IPS DF 4.7 (cell line): ENCODE results near the gene DSTYK.
A peak's percentile ranks its signal among the peaks of the same experiment; 100 is the strongest.
"Not testable (repeated sequence)": the region's sequence is repeated elsewhere in the genome, so short reads cannot be mapped to it uniquely, and the experiment has no call there.

Experiments
- DNase-seq: peaks from one replicate; pipeline ENCODE4 v3.0.0-alpha.2; 2013; ENCODE audit warnings: low spot score; ENCODE audit errors: extremely low read depth

DSTYK gene

DNA sequence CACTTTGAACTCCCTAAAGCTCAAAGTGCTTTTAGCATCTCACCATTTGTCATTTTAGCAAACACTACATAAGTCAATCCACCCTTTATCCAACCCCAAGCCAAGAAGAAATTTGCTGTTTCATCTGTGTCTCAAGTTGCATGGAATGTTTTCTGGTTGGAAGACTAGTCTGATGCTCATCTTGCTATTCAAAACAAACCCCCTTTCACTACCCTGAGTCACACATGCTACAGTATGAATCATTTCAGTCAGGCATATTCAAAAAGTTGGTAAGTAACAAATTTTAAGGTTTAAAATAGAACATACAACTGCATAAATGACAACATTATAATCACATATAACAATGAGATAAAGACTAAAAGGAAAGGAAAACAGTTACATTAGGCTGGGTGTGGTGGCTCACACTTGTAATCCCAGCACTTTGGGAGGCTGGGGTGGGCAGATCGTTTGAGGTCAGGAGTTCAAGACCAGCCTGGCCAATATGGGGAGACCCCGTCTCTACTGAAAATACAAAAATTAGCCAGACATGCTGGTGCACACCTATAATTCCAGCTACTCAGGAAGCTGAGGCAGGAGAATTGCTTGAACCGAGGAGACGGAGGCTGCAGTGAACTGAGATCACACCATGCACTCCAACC lies 38.7 kb downstream of the DSTYK start:
- DNase-seq, result no peak

DNA sequence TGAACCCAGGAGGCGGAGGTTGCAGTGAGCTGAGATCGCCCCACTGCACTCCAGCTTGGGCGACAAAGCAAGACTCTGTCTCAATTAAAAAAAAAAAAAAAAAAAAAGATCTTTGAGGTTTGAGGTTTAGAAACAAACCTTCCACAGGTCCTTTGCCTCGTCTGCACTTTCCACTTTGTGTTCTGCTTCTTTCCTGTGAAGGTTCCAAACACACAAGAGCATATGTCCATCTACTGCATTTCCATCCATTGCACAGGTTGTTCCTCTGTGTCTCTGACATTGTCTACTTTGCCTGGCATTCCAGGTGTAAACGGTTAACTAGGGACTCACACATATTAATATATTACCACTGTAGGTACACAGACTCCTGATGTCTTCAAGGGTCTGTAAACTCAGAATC lies 40.1 kb downstream of the DSTYK start:
- no peak for DNase-seq

DNA sequence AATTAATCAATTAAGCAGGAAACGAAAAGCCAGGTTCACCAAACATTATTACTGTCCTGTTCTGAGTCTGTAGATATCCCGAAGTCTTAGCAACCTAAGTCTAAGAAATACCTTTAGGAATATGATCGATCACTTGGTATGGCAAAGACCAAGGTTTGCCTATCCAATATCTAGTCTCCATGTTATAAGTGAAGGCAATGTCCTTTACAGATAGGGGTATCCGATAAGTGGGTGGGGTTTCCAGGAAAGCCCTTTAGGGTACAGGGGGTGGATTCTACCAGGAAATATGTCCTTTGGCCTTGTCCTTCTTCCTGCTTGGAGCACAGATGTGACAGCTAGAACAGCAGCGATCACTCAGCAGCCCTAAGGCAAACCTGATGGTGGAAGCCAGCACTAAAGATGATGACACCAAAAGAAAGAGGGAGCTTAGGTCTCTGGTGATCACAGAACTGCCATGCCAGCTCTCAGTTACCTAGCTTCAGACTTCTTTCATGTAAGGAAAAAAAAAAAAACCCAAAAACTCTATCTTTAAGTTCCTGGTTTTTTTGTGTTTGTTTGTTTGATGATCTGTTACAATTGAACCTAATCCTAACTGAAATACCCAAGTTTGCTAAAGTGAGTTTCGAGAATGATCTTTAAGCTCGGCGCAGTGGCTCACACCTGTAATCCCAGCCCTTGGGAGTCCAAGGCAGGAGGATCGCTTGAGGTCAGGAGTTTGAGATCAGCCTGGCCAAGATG lies 40.8 kb downstream of the DSTYK start:
- DNase-seq, result no peak

DNA sequence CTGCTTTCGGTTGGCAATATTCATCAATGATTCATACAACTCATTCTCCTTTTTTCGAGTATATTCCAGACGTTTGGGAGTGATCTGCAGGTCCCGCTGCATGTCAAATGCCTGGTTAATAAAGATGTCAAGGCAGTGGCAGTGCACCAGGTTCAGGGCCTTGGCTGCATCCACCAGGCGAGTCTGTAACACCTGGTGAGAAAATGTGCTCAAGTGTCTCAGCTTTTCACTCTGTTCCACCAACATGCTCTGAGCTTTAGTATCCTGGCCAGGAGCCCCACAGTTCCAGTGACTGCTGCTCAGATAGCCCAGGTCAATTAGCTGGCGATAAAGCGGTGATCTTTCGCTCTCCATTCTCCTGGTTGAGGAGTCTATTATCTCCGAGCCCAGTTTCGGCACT lies 42.3 kb downstream of the DSTYK start:
- DNase-seq, result no peak

DNA sequence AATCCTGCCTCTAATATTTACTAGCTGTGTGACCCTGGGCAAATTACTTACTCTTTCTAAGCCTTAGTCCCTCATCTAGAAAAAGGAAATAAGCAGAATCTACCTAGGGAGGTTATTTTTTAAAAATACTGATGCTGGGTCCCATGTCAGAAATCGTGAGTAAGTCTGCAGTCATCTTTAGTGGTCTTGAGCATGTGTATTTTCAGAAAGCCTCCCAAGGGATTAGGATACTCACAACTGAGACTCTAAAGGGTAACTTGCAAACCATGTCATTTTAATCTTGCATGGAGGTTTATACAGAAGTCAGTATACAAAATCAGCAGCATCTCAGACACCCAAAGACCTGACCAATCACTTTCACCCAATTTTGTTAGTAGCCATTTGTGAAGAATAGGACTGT lies 43.2 kb downstream of the DSTYK start:
- DNase-seq, result no peak

DNA sequence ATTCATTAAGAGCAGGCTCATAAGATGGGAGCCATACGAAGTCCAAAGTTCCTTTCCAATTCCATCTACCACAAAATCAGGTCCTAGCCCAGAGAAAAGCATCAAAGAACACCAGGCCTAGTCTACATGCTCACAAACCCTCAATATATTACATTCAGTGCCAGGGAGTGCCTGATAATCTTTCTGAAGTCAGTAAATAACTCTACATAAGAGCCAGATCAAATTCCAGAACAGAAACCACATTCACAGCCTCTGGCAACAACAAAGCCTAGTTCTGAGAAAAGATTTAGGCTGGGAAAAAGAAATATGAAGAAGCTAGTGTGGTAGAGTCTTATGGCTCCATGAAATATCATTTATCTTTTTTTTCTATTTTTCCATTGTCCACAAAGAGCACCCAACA lies 49.2 kb downstream of the DSTYK start:
- no peak for DNase-seq

DNA sequence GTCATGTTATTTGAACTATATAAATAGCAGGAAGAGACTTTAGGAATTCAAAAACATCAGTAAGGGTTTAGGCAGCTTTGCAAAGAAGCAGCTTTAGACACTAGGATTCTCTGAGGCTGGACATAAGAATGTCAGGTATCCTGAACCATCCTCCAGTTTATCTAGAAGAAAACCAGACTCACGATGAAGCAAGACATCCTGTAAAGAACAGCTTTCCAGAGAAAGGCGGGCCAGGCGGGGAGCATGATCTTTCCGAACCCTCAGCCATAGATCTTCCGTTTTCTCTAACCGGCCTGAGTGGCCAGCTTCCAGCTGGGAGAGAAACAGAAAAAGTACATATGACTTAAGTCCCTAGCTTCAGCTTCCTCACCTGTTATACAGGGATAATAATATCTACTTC lies 50.4 kb downstream of the DSTYK start:
- no peak for DNase-seq

DNA sequence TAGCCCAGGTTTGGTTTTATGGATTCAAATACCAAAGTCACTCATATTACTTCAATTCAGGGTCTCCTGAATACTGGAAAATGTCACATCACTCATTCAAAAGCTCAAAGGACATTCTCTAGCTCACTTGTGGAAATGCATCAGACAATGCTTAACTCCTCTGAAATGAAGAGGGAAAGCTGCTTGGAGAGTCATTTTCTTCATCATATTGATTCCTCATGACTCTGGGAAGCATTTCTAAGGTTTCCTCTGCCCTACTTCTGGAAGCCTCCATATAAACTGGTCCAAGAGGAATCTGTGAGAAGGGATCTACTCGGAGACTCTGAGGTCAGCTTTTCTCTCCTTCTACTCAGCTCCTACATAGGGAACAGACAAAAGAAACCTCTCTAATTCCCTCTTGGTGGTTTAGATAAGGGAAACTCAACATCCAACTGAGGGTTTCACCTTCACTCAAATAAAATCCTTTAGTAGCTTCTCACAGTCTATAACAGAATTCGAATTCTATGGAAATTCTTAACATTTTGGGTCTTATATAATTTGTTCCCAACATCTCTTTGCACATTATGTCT lies 53.4 kb downstream of the DSTYK start:
- no peak for DNase-seq

DNA sequence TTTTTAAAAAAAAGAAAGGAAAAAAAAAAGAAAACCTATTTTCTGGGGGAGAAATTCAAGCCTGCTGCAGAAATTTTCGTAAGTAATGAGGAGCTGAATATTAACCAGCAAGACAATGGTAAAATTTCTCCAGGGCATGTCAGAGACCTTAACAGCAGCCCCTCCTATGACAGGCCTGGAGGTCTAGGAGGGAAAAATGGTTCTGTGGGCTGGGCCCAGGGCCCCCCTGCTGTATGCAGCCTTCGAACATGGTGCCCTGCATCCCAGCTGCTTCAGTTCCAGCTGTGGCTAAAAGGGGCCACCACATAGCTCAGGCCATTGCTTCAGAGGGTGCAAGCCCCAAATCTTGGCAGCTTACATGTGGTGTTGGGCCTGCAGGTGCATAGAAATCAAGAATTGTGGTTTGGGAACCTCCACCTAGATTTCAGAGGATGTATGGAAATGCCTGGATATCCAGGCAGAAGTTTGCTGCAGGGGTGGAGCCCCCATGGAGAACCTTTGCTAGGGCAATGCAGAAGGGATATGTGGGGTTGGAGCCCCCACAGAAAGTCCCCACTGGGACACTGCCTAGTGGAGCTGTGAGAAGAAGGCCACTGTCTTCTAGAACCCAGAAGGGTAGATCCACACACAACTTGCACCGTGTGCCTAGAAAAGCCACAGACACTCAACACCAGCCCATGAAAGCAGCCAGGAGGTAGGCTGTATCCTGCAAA lies 55.7 kb downstream of the DSTYK start:
- DNase-seq, result not testable (repeated sequence)

DNA sequence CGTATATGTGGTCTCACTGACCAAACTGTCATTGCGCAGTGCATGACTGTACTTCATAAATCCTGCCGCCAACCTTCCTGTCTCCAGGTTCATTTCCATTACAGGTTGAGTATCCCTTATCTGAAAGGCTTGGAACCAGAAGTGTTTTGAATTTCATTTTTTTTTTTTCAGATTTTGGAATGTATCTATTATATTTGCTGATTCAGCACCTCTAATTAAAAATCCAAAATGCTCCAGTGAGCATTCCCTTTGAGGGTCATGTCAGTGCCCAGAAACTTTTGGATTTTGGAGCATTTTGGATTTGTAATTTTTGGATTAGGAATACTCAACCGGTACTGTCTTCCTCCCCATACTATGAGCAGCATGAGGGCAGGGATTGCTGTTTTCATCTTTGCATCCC lies 59.0 kb downstream of the DSTYK start:
- no peak for DNase-seq

DNA sequence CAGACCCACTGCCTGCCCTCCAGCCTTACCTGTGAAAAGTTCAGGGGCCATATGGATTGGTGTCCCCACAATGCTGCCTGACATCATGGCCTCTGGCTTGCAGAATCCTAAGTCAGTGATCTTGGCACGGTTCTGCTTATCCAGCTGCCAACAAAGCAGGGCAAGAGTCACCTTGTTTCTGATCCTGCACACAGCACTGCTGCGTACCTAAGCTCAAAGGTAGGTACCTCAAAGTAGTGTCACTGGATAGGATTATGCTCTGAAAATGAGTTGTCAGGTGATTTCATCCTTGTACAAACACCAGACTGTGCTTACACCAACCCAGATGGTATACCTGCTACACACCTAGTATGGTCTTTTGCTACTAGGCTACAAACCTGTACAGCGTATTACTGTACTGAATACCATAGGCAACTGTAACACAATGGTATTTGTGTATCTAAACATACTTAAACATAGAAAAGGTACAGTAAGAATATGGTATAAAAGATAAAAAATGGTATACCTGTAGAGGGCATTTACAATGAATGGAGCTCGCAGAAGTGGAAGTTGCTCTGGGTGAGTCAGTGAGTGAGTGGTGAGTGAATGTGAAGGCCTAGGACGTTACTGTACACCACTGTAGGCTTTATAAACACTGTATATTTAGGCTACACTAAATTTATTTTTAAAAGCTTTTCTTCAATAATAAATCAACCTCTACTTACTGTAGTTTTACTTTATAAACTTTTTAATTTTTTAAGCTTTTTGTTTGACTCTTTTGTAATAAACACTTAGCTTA lies 60.7 kb downstream of the DSTYK start:
- DNase-seq, result no peak

DNA sequence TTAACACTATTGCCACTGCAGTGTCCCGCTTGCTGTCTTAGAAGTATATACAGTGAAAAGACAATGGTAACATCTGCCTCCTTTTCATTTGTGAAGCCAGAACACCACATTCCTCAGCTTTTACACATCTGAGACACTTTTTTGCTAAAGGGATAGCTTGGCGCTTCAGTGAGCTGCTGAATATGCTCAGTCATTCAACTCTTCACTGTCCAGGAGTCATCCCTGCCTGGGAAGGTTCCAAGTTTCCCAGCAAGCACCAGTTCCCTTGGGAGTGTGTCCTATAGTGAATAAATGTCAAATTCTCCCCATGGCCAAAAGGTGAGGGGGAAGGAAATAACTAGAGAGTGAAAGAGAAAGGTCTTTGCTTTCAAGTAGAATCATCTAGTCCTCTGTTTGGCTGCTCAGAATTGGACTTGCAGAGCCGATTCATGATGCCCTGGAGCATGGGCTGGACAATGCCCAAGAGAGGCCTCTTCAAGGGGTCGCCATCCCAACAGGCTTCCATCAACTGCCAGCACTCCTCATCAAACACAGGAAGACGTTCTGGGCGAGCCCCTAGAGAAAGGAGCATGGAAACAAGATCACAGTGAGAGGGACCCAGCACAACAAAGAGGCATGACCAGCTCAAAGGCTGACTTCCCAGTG lies 64.2 kb downstream of the DSTYK start:
- no peak for DNase-seq

DNA sequence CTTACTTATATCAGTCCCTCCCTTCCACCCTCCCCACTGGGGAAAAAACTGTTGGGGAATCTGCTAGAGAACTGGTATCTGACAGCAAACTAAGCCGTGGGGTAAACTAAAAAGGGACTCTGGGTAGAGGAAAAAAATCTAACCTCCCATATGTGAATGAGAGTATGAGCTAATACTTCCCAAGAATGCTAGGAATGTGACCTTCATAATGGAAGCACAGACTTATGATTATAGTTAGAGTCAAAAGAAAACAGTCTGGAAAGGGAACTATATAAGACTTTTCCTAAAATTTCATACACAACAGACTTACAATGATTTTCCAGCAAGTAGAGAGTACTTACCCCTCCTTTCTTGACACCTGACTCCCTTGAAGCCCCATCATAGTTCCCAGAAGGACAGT lies 66.8 kb downstream of the DSTYK start:
- no peak for DNase-seq

DNA sequence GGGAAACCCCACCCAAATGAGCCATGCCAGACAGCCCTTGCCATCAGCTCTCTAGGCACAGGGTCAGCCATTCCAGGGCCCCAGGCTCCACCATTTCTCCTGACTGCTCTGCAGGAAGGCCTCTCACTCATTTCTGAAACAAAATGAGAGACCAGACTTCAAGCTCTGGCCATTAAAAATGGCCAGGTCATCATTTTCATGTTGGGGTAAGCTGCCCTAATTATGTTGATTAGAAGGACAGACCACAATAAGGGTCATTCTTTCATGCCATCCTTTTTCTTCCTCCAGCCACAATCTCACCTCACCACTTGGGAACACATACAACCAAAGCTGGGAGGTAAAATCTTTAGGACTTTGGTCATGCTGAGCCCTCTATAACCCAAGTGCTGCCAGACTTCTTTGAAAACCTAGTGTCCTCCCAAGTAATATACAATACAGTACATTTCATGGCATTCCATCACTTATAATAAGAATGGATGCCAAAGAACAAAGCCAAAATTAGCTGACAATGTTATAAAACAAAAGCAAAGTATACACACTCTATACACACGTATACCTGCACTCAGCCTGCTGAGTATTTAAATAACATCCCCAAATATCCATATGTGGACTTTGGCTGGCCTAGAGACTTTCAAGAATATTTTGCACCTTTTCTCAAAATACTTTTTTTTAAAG lies 67.3 kb downstream of the DSTYK start:
- DNase-seq, result no peak

DNA sequence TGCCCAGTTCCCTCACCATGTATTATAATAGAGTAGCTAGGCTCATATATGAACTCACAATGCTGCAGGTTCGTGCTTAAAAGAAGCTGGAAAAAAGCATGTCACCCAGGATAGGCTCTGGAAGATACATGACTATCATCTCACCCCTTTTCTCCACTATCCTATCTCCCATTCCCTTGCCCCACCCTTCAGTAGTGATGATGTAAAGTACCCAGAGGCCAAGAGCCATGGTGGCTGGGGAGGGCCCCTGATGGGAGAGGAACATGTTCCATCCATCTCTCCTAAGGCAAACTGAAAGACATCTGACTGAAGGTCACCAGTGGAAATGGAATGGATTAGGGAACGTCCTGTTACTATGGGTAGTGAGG lies 69.4 kb downstream of the DSTYK start:
- no peak for DNase-seq

DNA sequence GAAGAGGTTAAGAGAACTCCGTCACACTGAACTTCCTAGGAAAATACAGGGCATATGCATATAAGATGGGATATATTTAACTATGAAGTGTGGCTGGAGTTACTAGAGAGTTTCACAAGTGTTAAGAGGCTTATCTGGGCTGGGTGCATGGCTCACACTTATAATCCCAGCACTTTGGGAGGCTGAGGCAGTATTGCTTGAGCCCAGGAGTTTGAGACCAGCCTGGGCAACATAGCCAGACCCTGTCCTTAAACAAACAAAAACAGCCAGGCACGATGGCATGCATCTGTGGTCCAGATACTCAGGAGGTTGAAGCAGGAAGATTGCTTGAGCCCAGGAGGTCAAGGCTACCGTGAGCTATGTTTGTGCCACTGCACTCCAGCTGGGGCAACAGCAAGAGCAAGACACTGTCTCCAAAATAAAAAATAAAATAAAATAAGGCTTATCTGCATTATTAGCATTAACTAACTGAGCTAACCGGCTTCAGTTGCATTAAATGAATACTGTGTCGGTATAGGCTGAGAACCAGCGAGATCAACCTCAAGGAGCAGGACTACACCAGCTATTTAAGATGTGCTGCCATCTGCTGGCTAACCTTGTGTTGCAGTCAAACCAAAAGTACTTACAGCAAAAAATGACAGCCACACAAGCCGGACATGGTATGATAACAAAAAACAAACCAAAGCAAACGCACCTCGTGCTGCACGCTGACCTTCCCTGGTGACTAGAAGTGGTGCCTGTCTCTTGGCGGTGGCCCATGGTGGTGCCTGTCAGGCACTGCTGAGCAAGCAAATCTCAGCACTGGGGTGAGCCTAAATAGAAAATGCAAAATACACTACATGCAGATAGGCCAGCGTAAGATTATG lies 70.0 kb downstream of the DSTYK start:
- DNase-seq, result peak; percentile 71

DNA sequence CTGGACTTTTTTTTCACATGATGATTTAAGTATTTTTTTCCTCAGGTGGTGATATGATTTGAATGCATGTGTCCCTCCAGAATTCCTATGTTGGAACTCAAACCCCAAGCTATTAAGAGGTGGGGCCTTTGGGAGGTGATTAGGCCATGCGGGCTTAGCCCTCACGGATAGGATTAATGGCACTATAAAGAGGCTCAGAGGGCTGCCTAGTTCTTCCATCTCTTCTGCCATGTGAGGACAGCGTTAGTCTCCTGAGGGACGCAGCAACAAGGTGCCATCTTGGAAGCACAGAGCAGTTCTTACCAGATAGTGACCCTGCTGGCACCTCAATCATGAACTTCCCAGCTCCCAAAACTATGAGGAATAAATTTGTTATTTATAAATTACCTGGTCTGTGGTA lies 71.4 kb downstream of the DSTYK start:
- no peak for DNase-seq

DNA sequence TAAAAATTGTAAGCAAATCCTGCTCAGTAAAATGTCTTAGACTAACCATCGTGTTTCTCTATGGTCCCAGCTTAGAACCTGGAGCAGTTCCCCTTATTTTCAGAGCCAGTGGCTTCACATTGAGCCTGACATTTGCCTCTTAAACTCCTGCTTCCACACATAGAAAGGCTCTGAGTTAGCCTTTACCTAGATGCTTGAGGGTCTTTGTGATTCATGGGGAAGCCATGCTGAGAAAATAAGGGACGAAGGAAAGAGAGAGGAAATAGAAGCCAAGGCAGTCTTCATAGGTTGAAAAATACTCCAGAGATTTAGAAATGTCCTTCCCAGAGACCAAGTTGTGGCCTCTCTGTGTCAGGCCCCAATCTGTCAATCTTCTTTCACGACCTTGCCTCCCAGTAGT lies 73.6 kb downstream of the DSTYK start:
- DNase-seq, result peak; percentile 44

DNA sequence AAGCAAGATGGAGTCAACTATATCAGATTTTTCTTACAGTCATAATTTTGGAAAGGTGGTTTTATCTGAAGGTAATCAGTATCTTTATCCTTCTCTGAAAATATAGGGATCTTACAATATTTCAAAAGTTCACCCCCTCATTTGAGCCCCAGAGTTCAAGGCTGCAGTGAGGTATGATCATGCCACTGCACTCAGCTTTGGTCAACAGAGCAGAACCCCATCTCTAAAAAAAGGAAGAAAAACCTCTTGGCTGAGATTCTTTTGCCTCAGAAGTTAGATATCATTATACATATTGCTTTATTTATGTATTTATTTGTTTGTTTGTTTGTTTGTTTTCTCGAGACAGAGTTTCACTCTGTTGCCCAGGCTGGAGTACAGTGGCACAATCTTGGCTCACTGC lies 78.2 kb downstream of the DSTYK start:
- DNase-seq, result no peak
